ENCODE results near the gene EFCAB14.
"Not testable (repeated sequence)": the region's sequence is repeated elsewhere in the genome, so short reads cannot be mapped to it uniquely, and the experiment has no call there.

EFCAB14 gene

GRCh38 chr1:46724991-46725735 lies 6.2 kb upstream of the EFCAB14 start:
- no peak overlapping the region for H3K4me3 ChIP-seq (ENCODE audit: low read depth in 1 of 5, low read length in 5 of 5)
- H3K27ac ChIP-seq (ENCODE audit: low read depth, low read length), result no peak overlapping the region
- H3K4me1 ChIP-seq (ENCODE audit: control insufficient read depth in 5 of 5, insufficient read depth in 5 of 5, low read length in 5 of 5), result peaks cover 0 to 29% (median 8%) of the 10 kb centered on the region in 5 donors
- H3K36me3 ChIP-seq (ENCODE audit: control insufficient read depth in 5 of 5, insufficient read depth in 5 of 5, low read length in 5 of 5), result no peaks in the 10 kb centered on the region
- H3K9me3 ChIP-seq (ENCODE audit: control insufficient read depth in 5 of 5, low read length in 5 of 5), result no peaks in the 10 kb centered on the region
- peaks cover 0 to 4% (median 0%) of the 10 kb centered on the region in 5 donors for H3K27me3 ChIP-seq (ENCODE audit: control insufficient read depth in 5 of 5, insufficient read depth in 4 of 5, low read length in 5 of 5)
- no peak overlapping the region for H3K9ac ChIP-seq (ENCODE audit: low read length in 5 of 5)

DNA sequence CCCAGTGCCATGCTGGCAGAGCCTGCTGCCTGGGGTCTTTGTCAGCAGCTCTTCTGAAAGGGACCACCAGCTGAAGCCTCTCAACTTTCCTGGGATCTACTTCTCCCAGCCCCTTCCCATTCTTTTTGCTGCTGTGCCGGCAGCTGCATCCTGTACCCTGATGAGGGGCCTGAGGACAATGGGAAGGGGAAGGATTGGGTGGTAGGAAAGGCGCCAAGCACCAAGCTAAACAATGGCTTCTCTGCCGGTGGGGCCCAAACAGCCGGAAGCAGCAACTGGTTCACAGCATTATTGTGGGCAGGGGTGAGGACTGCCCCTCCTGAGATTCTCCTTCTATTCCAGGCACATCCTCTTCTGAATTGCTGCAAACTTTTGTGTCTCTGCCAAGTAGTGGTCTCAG lies 5.0 kb upstream of the EFCAB14 start:
- H3K9me3 ChIP-seq (ENCODE audit: control insufficient read depth in 5 of 5, low read length in 5 of 5), result no peaks in the 10 kb centered on the region
- H3K4me3 ChIP-seq (ENCODE audit: low read depth in 1 of 5, low read length in 5 of 5), result peak overlapping the region in 1 of 5 donors; percentile 17
- H3K9ac ChIP-seq (ENCODE audit: low read length in 5 of 5), result no peak overlapping the region
- no peak overlapping the region for H3K27ac ChIP-seq (ENCODE audit: low read depth, low read length)
- H3K4me1 ChIP-seq (ENCODE audit: control insufficient read depth in 5 of 5, insufficient read depth in 5 of 5, low read length in 5 of 5), result peaks cover 3 to 35% (median 15%) of the 10 kb centered on the region in 5 donors
- peaks cover 0 to 4% (median 0%) of the 10 kb centered on the region in 5 donors for H3K27me3 ChIP-seq (ENCODE audit: control insufficient read depth in 5 of 5, insufficient read depth in 4 of 5, low read length in 5 of 5)
- no peaks in the 10 kb centered on the region for H3K36me3 ChIP-seq (ENCODE audit: control insufficient read depth in 5 of 5, insufficient read depth in 5 of 5, low read length in 5 of 5)

- Histone ChIP-seq H3K36me3 (ENCODE audit: control insufficient read depth in 5 of 5, insufficient read depth in 5 of 5, low read length in 5 of 5) (no peaks in the 10 kb centered on the region), H3K9ac (ENCODE audit: low read length in 5 of 5) (no peak overlapping the region), H3K27me3 (ENCODE audit: control insufficient read depth in 5 of 5, insufficient read depth in 4 of 5, low read length in 5 of 5) (no peaks in the 10 kb centered on the region), H3K9me3 (ENCODE audit: control insufficient read depth in 5 of 5, low read length in 5 of 5) (no peaks in the 10 kb centered on the region), H3K4me1 (ENCODE audit: control insufficient read depth in 5 of 5, insufficient read depth in 5 of 5, low read length in 5 of 5) (peaks cover 14 to 54% (median 32%) of the 10 kb centered on the region in 5 donors), H3K27ac (ENCODE audit: low read depth, low read length) (no peak overlapping the region), H3K4me3 (ENCODE audit: low read depth in 1 of 5, low read length in 5 of 5) (no peak overlapping the region)
Measured at GRCh38 chr1:46721686-46722205, 2.8 kb upstream of the EFCAB14 start.

DNA sequence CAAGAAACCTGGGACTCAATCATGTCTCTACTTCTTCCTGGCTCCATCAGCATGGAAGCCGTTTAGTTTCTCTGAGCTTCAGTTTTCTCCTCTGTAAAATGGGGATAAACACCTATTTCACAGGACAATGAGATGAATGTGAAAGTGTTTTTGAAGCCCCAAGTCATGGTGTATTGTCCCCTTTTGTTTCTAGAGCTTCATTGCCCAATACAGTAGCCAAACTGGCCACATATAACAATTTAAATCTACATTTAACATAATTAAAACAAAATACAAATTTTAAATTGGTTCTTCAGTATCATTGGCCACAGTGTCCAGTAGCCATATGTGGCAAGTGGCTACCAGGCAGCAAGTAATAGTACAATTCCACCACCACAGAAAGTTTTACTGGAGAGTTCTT lies 2.3 kb upstream of the EFCAB14 start:
- H3K4me1 ChIP-seq (ENCODE audit: control insufficient read depth in 5 of 5, insufficient read depth in 5 of 5, low read length in 5 of 5), result peaks cover 14 to 58% (median 36%) of the 10 kb centered on the region in 5 donors

GRCh38 chr1:46720319-46720718 lies 1.4 kb upstream of the EFCAB14 start:
- H3K4me3 ChIP-seq (ENCODE audit: low read depth in 1 of 5, low read length in 5 of 5); H3K36me3 ChIP-seq (ENCODE audit: control insufficient read depth in 5 of 5, insufficient read depth in 5 of 5, low read length in 5 of 5); H3K9ac ChIP-seq (ENCODE audit: low read length in 5 of 5); H3K27me3 ChIP-seq (ENCODE audit: control insufficient read depth in 5 of 5, insufficient read depth in 4 of 5, low read length in 5 of 5); H3K9me3 ChIP-seq (ENCODE audit: control insufficient read depth in 5 of 5, low read length in 5 of 5); H3K27ac ChIP-seq (ENCODE audit: low read depth, low read length): not testable (repeated sequence)
- peaks cover 14 to 59% (median 36%) of the 10 kb centered on the region in 5 donors for H3K4me1 ChIP-seq (ENCODE audit: control insufficient read depth in 5 of 5, insufficient read depth in 5 of 5, low read length in 5 of 5)

More for the DNA sequence above, 2.3 kb upstream of the EFCAB14 start:
- Histone ChIP-seq H3K9ac (ENCODE audit: low read length in 5 of 5) (no peak overlapping the region), H3K9me3 (ENCODE audit: control insufficient read depth in 5 of 5, low read length in 5 of 5) (no peaks in the 10 kb centered on the region), H3K36me3 (ENCODE audit: control insufficient read depth in 5 of 5, insufficient read depth in 5 of 5, low read length in 5 of 5) (peaks cover 0 to 3% (median 0%) of the 10 kb centered on the region in 5 donors), H3K27me3 (ENCODE audit: control insufficient read depth in 5 of 5, insufficient read depth in 4 of 5, low read length in 5 of 5) (no peaks in the 10 kb centered on the region), H3K27ac (ENCODE audit: low read depth, low read length) (no peak overlapping the region), H3K4me3 (ENCODE audit: low read depth in 1 of 5, low read length in 5 of 5) (no peak overlapping the region)

GRCh38 chr1:46719689-46720088 lies 775 bp upstream of the EFCAB14 start:
- Histone ChIP-seq H3K27ac (ENCODE audit: low read depth, low read length) (peak overlapping the region; percentile 80), H3K9me3 (ENCODE audit: control insufficient read depth in 5 of 5, low read length in 5 of 5) (no peaks in the 10 kb centered on the region), H3K4me3 (ENCODE audit: low read depth in 1 of 5, low read length in 5 of 5) (peak overlapping the region; percentile 67 to 91 (median 81)), H3K4me1 (ENCODE audit: control insufficient read depth in 5 of 5, insufficient read depth in 5 of 5, low read length in 5 of 5) (peaks cover 14 to 57% (median 32%) of the 10 kb centered on the region in 5 donors), H3K36me3 (ENCODE audit: control insufficient read depth in 5 of 5, insufficient read depth in 5 of 5, low read length in 5 of 5) (peaks cover 3 to 13% (median 13%) of the 10 kb centered on the region in 5 donors), H3K9ac (ENCODE audit: low read length in 5 of 5) (peak overlapping the region; percentile 68 to 97 (median 94)), H3K27me3 (ENCODE audit: control insufficient read depth in 5 of 5, insufficient read depth in 4 of 5, low read length in 5 of 5) (no peaks in the 10 kb centered on the region)

DNA sequence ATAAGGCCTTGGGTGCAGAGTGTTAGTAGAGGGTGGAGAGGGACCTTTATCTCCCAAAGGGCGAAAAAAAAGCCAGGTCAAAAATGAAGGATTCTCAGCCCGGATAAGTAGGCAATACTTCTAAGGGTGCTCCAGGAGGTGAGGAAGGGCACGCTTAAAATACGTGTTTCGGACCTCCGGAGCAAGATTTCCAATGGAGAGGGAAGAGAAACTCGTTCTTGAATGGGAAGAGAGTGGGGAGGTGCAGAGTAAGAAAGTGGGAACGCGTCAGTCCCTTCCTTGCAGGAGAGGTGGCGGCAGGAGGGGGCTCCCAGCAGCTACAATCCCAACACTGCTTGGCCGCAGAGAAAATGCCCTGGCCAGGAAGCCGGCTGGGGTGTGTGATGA lies 581 bp downstream of the EFCAB14 start:
- Histone ChIP-seq H3K27ac (ENCODE audit: low read depth, low read length) (peak overlapping the region; percentile 80), H3K27me3 (ENCODE audit: control insufficient read depth in 5 of 5, insufficient read depth in 4 of 5, low read length in 5 of 5) (no peaks in the 10 kb centered on the region), H3K4me3 (ENCODE audit: low read depth in 1 of 5, low read length in 5 of 5) (peak overlapping the region; percentile 77 to 92 (median 91)), H3K36me3 (ENCODE audit: control insufficient read depth in 5 of 5, insufficient read depth in 5 of 5, low read length in 5 of 5) (peaks cover 5 to 25% (median 20%) of the 10 kb centered on the region in 5 donors), H3K9ac (ENCODE audit: low read length in 5 of 5) (peak overlapping the region; percentile 60 to 97 (median 94)), H3K4me1 (ENCODE audit: control insufficient read depth in 5 of 5, insufficient read depth in 5 of 5, low read length in 5 of 5) (peaks cover 14 to 54% (median 28%) of the 10 kb centered on the region in 5 donors), H3K9me3 (ENCODE audit: control insufficient read depth in 5 of 5, low read length in 5 of 5) (no peaks in the 10 kb centered on the region)

DNA sequence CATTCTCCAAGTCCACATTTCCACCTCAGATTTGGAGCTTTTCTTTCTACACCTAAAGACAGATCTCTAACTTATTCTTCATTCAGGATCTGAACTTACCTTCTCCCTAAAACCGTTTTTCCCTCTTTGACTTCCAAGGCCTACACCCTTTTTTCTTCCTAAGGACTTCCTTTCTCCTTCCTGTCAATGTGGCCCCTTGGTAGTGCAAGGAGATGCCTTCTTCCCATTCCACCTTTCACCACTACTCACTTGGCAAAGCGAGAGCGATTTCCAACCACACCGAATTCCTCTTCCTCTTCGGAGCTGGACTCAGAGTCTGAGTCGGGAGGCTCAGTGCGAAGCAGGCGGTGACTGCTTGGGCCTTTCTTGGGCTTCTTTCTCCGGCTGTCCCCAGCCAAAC lies 1.3 kb downstream of the EFCAB14 start:
- Histone ChIP-seq H3K9ac (ENCODE audit: low read length in 5 of 5) (peak overlapping the region; percentile 63 to 97 (median 94)), H3K4me3 (ENCODE audit: low read depth in 1 of 5, low read length in 5 of 5) (peak overlapping the region; percentile 77 to 92 (median 91)), H3K4me1 (ENCODE audit: control insufficient read depth in 5 of 5, insufficient read depth in 5 of 5, low read length in 5 of 5) (peaks cover 14 to 53% (median 28%) of the 10 kb centered on the region in 5 donors), H3K36me3 (ENCODE audit: control insufficient read depth in 5 of 5, insufficient read depth in 5 of 5, low read length in 5 of 5) (peaks cover 5 to 29% (median 25%) of the 10 kb centered on the region in 5 donors), H3K27ac (ENCODE audit: low read depth, low read length) (peak overlapping the region; percentile 80), H3K9me3 (ENCODE audit: control insufficient read depth in 5 of 5, low read length in 5 of 5) (no peaks in the 10 kb centered on the region), H3K27me3 (ENCODE audit: control insufficient read depth in 5 of 5, insufficient read depth in 4 of 5, low read length in 5 of 5) (no peaks in the 10 kb centered on the region)

- peaks cover 9 to 45% (median 39%) of the 10 kb centered on the region in 5 donors for H3K36me3 ChIP-seq (ENCODE audit: control insufficient read depth in 5 of 5, insufficient read depth in 5 of 5, low read length in 5 of 5)
- H3K4me3 ChIP-seq (ENCODE audit: low read depth in 1 of 5, low read length in 5 of 5), result no peak overlapping the region
Measured at GRCh38 chr1:46714976-46715375, 3.9 kb downstream of the EFCAB14 start.

GRCh38 chr1:46708121-46708520 lies 10.8 kb downstream of the EFCAB14 start:
- Histone ChIP-seq H3K36me3 (ENCODE audit: control insufficient read depth in 5 of 5, insufficient read depth in 5 of 5, low read length in 5 of 5) (peaks cover 45 to 70% (median 52%) of the 10 kb centered on the region in 5 donors), H3K4me3 (ENCODE audit: low read depth in 1 of 5, low read length in 5 of 5) (no peak overlapping the region), H3K27ac (ENCODE audit: low read depth, low read length) (no peak overlapping the region), H3K27me3 (ENCODE audit: control insufficient read depth in 5 of 5, insufficient read depth in 4 of 5, low read length in 5 of 5) (no peaks in the 10 kb centered on the region), H3K9ac (ENCODE audit: low read length in 5 of 5) (no peak overlapping the region), H3K9me3 (ENCODE audit: control insufficient read depth in 5 of 5, low read length in 5 of 5) (no peaks in the 10 kb centered on the region), H3K4me1 (ENCODE audit: control insufficient read depth in 5 of 5, insufficient read depth in 5 of 5, low read length in 5 of 5) (peaks cover 0 to 18% (median 0%) of the 10 kb centered on the region in 5 donors)

More at GRCh38 chr1:46714976-46715375, 3.9 kb downstream of the EFCAB14 start:
- Histone ChIP-seq H3K9me3 (ENCODE audit: control insufficient read depth in 5 of 5, low read length in 5 of 5) (no peaks in the 10 kb centered on the region), H3K27me3 (ENCODE audit: control insufficient read depth in 5 of 5, insufficient read depth in 4 of 5, low read length in 5 of 5) (no peaks in the 10 kb centered on the region), H3K27ac (ENCODE audit: low read depth, low read length) (no peak overlapping the region), H3K4me1 (ENCODE audit: control insufficient read depth in 5 of 5, insufficient read depth in 5 of 5, low read length in 5 of 5) (peaks cover 14 to 64% (median 28%) of the 10 kb centered on the region in 5 donors), H3K9ac (ENCODE audit: low read length in 5 of 5) (no peak overlapping the region)

Measured in subcutaneous abdominal adipose tissue (tissue), 5 donors.